Measurements from ENCODE around the gene CNTLN. TPM values are rescaled to one million over a fixed set of nuclear protein-coding genes. Genes with fewer than 3 reads are reported as not detected.
"Not testable (repeated sequence)": the region's sequence is repeated elsewhere in the genome, so short reads cannot be mapped to it uniquely, and the experiment has no call there.

CNTLN gene
- total RNA-seq, 1 donor from 2014 or later, result 4.1 TPM

DNA sequence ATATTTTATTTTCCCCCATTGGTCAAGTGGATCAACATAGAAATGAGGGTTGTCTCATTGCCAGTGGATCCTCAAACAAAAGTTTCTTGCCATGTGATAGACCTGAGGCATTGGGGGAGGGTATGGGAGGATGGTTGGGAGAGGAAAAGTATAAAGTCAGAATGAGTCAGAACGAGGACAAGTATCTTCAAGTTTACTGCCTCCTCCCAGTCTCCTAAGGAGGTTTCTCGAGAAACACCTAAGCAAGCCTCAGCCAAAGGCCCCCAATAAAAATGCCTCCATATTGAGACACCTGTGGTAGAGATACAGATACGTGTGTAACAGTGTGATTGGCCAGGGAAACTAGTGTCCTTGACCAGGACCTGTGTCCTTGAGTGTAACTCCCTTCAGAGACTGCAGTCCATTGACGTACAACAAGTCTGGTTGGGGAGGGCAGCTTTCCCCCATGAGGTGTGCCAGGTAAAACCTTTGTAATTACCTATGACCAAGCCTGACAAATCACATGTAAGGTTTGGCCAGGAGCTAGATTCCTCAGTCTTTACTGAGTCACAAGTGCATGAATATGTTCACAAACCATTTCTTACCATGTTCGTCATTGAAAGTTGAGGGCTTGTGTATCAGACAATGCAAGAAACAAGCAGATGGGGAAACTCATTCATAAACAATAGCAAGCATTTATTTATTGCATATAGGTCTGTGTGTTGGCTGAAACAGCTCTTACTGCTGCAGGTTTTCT, 245.5 kb downstream of the CNTLN start:
- TF ChIP-seq, protein P1, sequence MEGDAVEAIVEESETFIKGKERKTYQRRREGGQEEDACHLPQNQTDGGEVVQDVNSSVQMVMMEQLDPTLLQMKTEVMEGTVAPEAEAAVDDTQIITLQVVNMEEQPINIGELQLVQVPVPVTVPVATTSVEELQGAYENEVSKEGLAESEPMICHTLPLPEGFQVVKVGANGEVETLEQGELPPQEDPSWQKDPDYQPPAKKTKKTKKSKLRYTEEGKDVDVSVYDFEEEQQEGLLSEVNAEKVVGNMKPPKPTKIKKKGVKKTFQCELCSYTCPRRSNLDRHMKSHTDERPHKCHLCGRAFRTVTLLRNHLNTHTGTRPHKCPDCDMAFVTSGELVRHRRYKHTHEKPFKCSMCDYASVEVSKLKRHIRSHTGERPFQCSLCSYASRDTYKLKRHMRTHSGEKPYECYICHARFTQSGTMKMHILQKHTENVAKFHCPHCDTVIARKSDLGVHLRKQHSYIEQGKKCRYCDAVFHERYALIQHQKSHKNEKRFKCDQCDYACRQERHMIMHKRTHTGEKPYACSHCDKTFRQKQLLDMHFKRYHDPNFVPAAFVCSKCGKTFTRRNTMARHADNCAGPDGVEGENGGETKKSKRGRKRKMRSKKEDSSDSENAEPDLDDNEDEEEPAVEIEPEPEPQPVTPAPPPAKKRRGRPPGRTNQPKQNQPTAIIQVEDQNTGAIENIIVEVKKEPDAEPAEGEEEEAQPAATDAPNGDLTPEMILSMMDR (IDR thresholded peaks at IDR 0.05; ENCODE audit: insufficient read depth, low read length, poor library complexity, severe bottlenecking), result no peak
- H3K27me3 ChIP-seq (ENCODE audit: control insufficient read depth, insufficient read depth, low read length), result no peaks in the 10 kb centered on the region
- no peak for DNase-seq (ENCODE audit: low read depth)
- H3K36me3 ChIP-seq (ENCODE audit: control insufficient read depth, insufficient read depth, low read length), result no peaks in the 10 kb centered on the region
- no peak overlapping the region for H3K4me3 ChIP-seq (ENCODE audit: low read depth, low read length)

DNA sequence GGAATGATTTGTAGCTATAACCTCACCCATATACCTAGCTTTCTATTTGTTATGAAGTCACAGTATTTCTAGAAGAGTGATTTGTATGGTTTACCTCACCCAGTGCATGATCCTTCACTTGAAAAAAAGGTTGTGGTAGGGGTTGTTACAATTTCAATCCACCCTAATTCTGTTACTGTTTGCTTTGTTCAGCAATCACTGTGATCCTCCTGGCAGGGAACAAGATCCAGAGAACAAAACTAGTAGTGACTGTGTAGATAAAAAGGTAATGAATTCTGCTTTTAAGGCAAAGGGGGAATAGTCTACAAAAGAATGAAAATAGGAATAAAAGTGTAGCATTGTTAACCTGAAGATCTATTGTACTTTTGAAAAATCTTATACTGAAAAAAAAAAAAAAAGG, 252.7 kb downstream of the CNTLN start:
- TF ChIP-seq, protein P1 (IDR thresholded peaks at IDR 0.05; ENCODE audit: insufficient read depth, low read length, poor library complexity, severe bottlenecking), result no peak
- DNase-seq (ENCODE audit: low read depth), result no peak
- Histone ChIP-seq H3K4me3 (ENCODE audit: low read depth, low read length) (no peak overlapping the region), H3K27me3 (ENCODE audit: control insufficient read depth, insufficient read depth, low read length) (no peaks in the 10 kb centered on the region), H3K36me3 (ENCODE audit: control insufficient read depth, insufficient read depth, low read length) (no peaks in the 10 kb centered on the region)

DNA sequence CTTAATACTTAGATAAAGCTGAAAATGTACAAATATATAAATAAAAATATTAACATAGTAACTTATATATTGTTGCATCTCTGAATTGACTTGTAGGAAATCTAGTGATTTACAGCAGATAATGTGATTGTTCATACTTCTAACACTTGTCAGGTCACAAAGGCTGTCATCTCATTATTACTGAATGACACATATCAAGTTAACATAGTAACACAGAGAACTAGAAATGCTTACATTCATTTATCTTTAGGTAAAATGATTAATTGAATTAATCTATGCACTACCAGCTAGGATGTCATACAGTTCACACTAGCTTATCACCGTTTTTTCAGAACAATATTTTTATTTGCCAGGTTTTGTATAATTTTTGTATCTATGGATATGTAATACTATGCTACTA, 254.2 kb downstream of the CNTLN start:
- TF ChIP-seq, protein P1 (IDR thresholded peaks at IDR 0.05; ENCODE audit: insufficient read depth, low read length, poor library complexity, severe bottlenecking), result no peak
- H3K27me3 ChIP-seq (ENCODE audit: control insufficient read depth, insufficient read depth, low read length), result no peaks in the 10 kb centered on the region
- no peak overlapping the region for H3K4me3 ChIP-seq (ENCODE audit: low read depth, low read length)
- DNase-seq (ENCODE audit: low read depth), result no peak
- H3K36me3 ChIP-seq (ENCODE audit: control insufficient read depth, insufficient read depth, low read length), result no peaks in the 10 kb centered on the region

DNA sequence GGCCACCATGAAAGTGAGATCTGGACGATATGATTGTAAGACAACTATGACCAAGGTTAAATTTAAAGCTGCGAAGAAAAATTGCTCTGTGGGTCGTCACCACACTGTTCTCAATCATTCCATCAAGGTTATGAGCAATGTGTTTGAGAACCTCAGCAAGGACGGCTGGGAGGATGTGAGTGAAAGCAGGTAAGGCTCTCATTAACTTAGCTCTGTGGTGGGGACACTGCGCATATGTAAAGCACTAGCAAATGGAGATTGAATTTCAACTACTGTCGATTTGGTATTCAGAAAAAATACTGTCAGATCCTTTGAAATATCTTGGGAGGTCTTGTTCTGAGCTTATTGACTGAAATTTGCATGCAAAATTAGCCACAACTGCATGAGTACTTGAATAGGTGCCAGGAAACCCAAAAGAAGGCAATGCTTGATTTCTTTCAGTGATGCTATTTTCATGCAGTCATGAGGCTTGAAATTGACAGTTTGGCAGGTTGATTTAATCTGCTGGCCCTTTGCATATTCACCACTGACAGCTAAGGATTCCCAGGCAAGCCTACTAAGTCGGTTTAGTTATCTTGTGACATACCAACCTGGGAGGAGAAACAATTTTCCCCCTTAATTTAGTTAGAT, 260.2 kb downstream of the CNTLN start:
- TF ChIP-seq, protein P1 (IDR thresholded peaks at IDR 0.05; ENCODE audit: insufficient read depth, low read length, poor library complexity, severe bottlenecking), result no peak
- H3K4me3 ChIP-seq (ENCODE audit: low read depth, low read length), result no peak overlapping the region
- no peak for DNase-seq (ENCODE audit: low read depth)

DNA sequence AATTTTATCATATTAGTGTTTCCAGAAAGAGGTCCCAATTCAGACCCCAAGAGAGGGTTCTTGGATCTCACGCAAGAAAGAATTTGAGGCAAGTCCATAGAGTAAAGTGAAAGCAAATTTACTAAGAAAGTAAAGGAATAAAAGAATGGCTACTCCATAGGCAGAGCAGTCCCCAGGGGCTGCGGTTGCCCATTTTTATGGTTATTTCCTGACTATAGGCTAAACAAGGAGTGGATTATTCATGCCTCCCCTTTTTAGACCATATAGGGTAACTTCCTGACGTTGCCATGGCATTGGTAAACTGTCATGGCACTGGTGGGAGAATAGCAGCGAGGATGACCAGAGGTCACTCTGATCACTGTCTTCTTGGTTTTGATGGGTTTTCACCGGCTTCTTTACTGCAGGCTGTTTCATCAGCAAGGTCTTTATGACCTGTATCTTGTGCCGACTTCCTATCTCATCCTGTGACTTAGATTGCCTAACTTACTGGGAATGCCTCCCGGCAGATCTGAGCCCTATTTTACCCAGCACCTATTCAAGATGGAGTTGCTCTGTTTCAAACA, 262.4 kb downstream of the CNTLN start:
- H3K4me3 ChIP-seq (ENCODE audit: low read depth, low read length); DNase-seq (ENCODE audit: low read depth); H3K36me3 ChIP-seq (ENCODE audit: control insufficient read depth, insufficient read depth, low read length); H3K27me3 ChIP-seq (ENCODE audit: control insufficient read depth, insufficient read depth, low read length): not testable (repeated sequence)

More for the DNA sequence above, 260.2 kb downstream of the CNTLN start:
- no peaks in the 10 kb centered on the region for H3K27me3 ChIP-seq (ENCODE audit: control insufficient read depth, insufficient read depth, low read length)
- H3K36me3 ChIP-seq (ENCODE audit: control insufficient read depth, insufficient read depth, low read length), result no peaks in the 10 kb centered on the region

DNA sequence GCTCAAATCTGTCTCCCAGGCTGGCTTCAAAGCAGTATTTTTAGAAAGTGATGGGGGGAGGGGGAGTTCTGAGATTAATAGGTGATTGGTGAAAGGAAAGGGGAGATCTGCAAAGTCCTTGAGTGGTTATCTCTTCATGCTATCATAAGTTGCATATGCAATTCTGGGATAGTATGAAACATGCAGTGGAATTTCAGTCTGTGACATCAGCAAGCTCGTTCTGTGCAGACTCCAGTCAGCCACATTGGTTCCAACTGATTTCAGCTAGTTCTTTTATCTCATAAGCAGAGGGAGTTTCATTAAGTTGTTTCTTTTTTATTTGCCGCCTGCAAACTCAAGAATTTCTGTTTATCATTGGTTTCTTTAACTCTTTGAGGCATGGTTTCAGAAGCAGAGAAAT, 263.5 kb downstream of the CNTLN start:
- Histone ChIP-seq H3K27me3 (ENCODE audit: control insufficient read depth, insufficient read depth, low read length) (no peaks in the 10 kb centered on the region), H3K36me3 (ENCODE audit: control insufficient read depth, insufficient read depth, low read length) (no peaks in the 10 kb centered on the region), H3K4me3 (ENCODE audit: low read depth, low read length) (no peak overlapping the region)
- TF ChIP-seq, protein P1 (IDR thresholded peaks at IDR 0.05; ENCODE audit: insufficient read depth, low read length, poor library complexity, severe bottlenecking), result no peak
- DNase-seq (ENCODE audit: low read depth), result no peak
